CD1c-positive myeloid dendritic cell (primary cell): ENCODE measurements around the gene MKLN1.

Experiments
- DNase-seq: peaks from one replicate; pipeline ENCODE4 v3.0.0-alpha.2; 2016; ENCODE audit errors: extremely low spot score

Gene MKLN1

DNA sequence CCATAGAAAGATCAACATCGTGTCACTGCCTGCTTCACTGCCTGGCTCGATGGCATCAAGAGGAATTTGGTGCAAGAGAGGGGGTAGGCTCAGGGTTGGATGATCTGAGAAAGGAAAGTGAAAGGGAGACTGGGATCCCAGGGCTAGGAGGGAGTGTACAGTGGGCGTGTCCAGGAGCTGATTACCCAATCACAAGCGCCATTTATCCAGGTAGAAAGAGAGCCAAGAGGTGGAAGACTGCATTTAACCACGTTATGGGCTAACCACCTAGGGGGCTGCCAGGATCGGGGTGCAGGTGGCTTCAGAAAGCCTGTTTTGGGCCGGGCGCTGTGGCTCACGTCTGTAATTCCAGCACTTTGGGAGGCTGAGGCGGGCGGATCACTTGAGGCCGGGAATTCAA is 218.4 kb downstream of the MKLN1 start:
- no peak for DNase-seq
